Medulla oblongata (tissue), 1 donor: ENCODE data around the gene IRAK4.

Source experiments
- DNase-seq: peaks from one replicate; pipeline ENCODE4 v3.0.0-alpha.2; 2015; ENCODE audit errors: extremely low spot score

The IRAK4 gene

GRCh38 chr12:43835656-43836474 lies 77.1 kb downstream of the IRAK4 start, which contains the start of gene TMEM117:
TMEM117 (plus strand) TSS chr12:43836081.
- peak; percentile 69 for DNase-seq

GRCh38 chr12:43836475-43836989 lies 77.8 kb downstream of the IRAK4 start:
- DNase-seq: peak; percentile 65
